Measurements from ENCODE around the gene THUMPD3. TPM values are rescaled to one million over a fixed set of nuclear protein-coding genes. Genes with fewer than 3 reads are reported as not detected.

The THUMPD3 gene
- total and polyA plus RNA-seq, 9 of the 15 experiments (the other 6 are each of a cell fraction or from before 2014, with no cell fraction given) = 58.3 to 132 (median 113) TPM

GRCh38 chr3:9361691-9362388 lies 1.0 kb upstream of the THUMPD3 start (continued):
- TF ChIP-seq ZNF644 (tag; IDR thresholded peaks at IDR 0.05; ENCODE audit: low read depth) (peak; percentile 67; the same call in 1 of the 2 replicates), CREB3 (tag; conservative IDR thresholded peaks at IDR 0.05; ENCODE audit: low read depth) (peak; percentile 86), EHMT2 (IDR thresholded peaks at IDR 0.05) (peak; percentile 68; the same call in 1 of the 2 replicates), ERF (CRISPR knock-in tag; IDR thresholded peaks at IDR 0.05) (no peak), POLR2A (conservative IDR thresholded peaks at IDR 0.05) (peak; percentile 63), NR0B1 (IDR thresholded peaks at IDR 0.05; ENCODE audit: partially characterized antibody) (no peak), ZNF395 (CRISPR knock-in tag; IDR thresholded peaks at IDR 0.05) (no peak), POU5F1 (IDR thresholded peaks at IDR 0.05; ENCODE audit: borderline replicate concordance, low read depth, low read length, partially characterized antibody) (no peak), MNT (conservative IDR thresholded peaks at IDR 0.05) (0 out of 4 replicates have a peak, but pooled peaks of 1 of the 2 experiments have one; percentile 14), SOX6 (IDR thresholded peaks at IDR 0.05) (0 out of 2 replicates have a peak, but pooled peaks have one; percentile 9)
